ENCODE data around the gene SULT4A1.

GRCh38 chr22:43789452-43789851 lies 72.9 kb downstream of the SULT4A1 start:
- TF ChIP-seq CTCF (IDR thresholded peaks at IDR 0.05; ENCODE audit: insufficient read depth, low read depth, low read length) (no peak), EZH2 (IDR thresholded peaks at IDR 0.05; ENCODE audit: insufficient read depth, low read length) (no peak)
